GM18507 (cell line): ENCODE data around the gene CHAC1.

Experiments used
- DNase-seq: peaks from one replicate; pipeline ENCODE4 v3.0.0; 2011; ENCODE audit warnings: low read depth; ENCODE audit not compliant: insufficient read length; ENCODE audit errors: extremely low spot score
- FAIRE-seq: peaks from 2 replicates; lab custom pipeline; 2011; peaks lifted over from hg19 to GRCh38; lab: Jason Lieb, UNC

CHAC1 gene

DNA sequence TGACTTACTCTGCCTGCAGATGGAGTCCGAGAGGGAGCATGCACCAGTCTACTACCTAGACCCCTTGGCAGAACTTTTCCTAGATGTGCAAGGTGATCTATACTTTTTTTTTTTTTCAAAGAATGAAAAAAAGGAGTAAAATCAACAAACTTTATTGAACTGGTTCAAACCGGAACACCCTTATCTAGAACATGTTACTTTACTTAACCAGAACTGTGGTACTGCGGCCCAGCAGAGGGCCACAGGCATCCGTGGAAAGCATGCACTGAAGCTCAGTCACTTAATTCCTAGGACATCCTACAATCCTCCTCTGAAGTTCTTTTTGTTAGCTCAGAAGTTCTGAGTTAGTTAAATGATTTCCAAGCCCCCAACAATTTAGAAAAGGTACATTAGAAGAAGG lies 21.6 kb downstream of the CHAC1 start:
- FAIRE-seq: no peak
- DNase-seq: no peak

DNA sequence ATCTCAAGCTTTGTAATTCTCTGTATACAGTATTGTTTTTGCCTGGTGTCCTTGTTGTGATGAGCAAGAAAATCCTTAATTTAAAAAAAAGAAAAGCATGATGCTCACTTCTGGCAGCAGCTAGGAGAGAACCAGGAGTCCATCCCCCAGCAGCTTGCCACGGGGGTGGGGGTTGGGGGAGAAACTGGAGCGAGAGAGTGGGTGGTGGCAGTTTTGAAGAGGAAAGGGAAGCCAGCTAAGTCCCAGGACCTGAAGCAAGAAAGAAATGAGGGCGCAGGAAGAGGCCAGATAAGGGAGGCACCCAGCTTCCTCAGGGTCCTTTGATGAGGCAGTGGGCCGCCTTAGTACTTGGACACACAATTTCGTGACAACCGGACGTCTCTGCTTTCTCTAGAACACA lies 23.5 kb downstream of the CHAC1 start:
- FAIRE-seq (no peak), DNase-seq (no peak)

DNA sequence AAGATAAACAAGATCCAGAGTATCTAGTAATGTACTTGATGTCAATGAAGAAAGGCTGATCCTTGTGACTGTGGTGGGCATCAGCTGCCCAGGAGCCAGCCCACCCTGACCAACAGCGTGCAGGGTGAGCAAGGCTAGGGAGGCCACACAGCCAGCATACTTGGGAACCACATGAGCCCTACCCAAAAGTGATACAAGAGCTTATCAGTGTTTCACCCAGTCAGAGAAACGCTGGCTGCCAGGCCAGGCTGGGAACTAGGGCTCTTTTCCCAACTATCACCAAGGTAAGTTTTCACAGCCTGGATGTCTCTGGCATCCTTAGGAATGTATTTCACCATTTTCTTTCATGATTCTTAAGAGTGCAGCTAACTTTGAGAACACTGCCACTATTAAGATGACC lies 24.9 kb downstream of the CHAC1 start:
- no peak for FAIRE-seq
- DNase-seq: no peak

GRCh38 chr15:40978562-40978961 lies 25.3 kb downstream of the CHAC1 start:
- DNase-seq: no peak
- no peak for FAIRE-seq

- FAIRE-seq: no peak
- no peak for DNase-seq
These were observed 27.9 kb downstream of the CHAC1 start for GRCh38 chr15:40981186-40981585.

DNA sequence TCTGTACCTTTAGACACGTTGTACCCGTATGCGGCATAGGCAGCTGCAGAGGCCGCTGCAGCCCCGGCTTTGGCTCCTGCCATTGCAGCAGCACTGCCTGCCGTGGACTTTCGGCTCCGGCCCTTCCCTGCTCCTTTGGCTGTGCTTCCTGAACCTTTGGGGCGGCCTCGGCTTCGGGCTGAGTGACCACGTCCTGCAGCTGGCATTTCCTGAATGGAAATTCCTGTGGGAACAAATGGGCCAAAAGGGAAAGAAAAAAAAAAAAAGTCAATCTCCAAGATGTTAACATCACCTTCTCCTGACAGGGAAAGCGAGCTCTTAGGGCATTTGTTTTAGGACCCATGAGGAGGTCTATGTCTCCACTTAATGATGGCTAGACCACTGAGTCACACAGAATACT lies 29.6 kb downstream of the CHAC1 start:
- no peak for FAIRE-seq
- no peak for DNase-seq

DNA sequence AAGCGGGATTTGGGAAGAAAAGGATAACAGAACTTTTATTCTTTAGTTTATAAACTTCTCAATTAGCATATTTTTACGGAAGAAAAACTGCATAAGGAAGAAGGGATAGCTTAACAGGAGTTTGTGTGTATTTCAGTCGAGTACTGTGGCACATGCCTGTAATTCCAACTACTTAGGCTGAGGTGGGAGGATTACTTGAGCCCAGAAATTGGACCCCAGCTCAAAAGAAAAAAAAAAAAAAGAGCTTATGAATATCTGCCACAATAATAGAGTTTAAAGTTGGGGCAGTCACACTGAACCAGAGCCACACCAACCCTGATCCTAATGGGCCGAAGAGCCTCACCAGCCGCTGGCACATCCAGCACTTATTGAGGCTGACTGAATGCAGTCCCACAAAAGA lies 31.1 kb downstream of the CHAC1 start:
- no peak for DNase-seq
- FAIRE-seq: no peak

- no peak for DNase-seq
These were observed 31.7 kb downstream of the CHAC1 start for GRCh38 chr15:40984964-40985363.

GRCh38 chr15:40985541-40986330 lies 32.5 kb downstream of the CHAC1 start:
- FAIRE-seq (no peak), DNase-seq (no peak)

More at GRCh38 chr15:40984964-40985363, 31.7 kb downstream of the CHAC1 start:
- FAIRE-seq: no peak

DNA sequence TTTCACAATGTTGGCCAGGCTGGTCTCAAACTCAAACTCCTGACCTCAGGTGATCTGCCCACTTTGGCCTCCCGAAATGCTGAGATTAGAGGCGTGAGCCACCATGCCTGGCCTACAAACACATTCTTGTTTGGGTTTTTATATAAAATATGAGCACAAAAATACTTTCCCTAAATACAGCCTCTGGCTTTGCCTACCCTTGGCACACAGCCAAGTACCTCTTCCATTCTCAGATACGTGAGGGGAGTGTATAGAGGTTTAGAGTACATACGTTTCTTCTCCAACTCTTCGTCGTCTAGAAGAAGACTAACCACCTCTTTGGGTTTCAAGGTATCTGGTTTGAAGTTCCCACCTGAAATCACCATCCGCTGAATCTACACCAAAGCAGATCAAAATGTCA lies 33.5 kb downstream of the CHAC1 start:
- FAIRE-seq: no peak

DNA sequence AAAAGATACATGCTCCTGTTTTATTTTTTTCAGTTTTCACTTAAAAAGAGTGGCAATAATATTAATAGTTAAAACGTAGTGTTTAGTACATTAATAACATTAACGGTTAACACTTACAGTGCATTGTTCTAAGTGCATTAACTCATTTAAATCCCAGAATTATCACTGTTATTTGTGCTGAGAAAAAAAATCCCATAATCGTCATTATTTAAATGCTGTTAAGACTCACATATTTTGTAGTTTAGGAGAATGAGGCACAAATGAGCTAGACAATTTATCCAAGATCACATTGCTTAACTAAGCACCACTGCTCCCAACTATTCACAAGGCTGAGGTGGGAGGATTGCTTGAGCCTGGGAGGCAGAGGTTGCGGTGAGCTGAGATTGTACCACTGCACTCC lies 34.9 kb downstream of the CHAC1 start:
- DNase-seq (no peak), FAIRE-seq (no peak)

More for the DNA sequence above, 33.5 kb downstream of the CHAC1 start:
- no peak for DNase-seq

DNA sequence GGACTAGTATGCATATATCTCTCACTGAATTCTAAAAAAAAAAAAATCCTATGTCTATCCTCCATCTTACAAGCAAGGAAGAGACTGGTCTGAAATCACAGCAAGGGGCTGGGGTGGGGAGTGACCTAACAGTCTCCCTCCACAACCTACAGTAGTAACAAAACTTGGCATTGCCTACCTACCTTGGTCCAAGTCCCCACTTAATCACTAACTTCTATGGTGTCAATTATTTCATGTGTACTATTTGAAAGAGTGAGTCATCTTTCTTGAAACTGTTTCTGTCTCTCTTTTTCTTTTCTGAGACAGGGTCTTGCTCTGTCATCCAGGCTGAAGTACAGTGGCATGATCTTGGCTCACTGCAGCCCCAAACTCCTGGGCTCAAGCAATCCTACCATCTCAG lies 36.8 kb downstream of the CHAC1 start:
- no peak for DNase-seq
- no peak for FAIRE-seq

DNA sequence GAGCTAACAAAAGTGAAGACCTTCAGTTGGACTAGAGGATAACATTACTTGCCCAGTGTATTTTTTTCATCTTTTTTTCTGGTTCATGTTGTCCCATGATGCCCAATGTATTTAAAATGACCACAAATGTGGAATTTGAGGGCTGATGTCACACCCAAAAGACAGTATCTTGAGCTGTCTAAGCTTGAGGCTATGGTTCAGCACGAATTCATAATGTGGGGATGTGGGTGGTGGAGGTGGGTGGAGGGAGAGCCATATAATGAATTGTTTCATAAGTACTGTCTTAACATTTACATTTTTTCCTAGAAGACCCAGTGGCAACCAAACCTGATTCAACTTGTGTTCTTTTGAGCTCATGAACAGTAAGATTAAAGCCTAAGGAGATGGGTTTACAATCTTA lies 37.5 kb downstream of the CHAC1 start:
- no peak for FAIRE-seq
- no peak for DNase-seq

GRCh38 chr15:40991355-40991754 lies 38.1 kb downstream of the CHAC1 start:
- FAIRE-seq (no peak), DNase-seq (no peak)

GRCh38 chr15:40992241-40992741 lies 39.0 kb downstream of the CHAC1 start:
- DNase-seq: no peak
- no peak for FAIRE-seq

GRCh38 chr15:40992825-40993224 lies 39.6 kb downstream of the CHAC1 start:
- FAIRE-seq: no peak
- no peak for DNase-seq

GRCh38 chr15:40995656-40996055 lies 42.4 kb downstream of the CHAC1 start:
- DNase-seq (no peak), FAIRE-seq (no peak)

DNA sequence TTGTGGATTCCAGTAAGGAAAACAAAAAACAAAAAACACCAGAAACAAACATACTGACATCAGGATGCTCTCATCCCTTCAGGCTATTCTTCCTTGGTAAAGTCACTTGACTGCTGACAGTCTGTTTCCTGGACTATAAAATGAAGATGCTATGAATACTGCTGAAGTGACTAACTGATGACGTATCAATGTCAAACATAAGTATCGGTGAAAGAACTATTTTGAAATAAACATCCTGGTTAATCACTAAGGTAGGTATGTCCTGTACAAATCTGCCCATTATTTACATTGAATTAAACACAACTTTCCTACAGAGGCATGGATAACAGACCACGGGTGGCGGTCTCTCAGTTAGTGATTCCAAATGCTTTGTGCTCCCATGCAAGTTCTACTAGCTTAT lies 45.9 kb downstream of the CHAC1 start:
- FAIRE-seq: no peak

DNA sequence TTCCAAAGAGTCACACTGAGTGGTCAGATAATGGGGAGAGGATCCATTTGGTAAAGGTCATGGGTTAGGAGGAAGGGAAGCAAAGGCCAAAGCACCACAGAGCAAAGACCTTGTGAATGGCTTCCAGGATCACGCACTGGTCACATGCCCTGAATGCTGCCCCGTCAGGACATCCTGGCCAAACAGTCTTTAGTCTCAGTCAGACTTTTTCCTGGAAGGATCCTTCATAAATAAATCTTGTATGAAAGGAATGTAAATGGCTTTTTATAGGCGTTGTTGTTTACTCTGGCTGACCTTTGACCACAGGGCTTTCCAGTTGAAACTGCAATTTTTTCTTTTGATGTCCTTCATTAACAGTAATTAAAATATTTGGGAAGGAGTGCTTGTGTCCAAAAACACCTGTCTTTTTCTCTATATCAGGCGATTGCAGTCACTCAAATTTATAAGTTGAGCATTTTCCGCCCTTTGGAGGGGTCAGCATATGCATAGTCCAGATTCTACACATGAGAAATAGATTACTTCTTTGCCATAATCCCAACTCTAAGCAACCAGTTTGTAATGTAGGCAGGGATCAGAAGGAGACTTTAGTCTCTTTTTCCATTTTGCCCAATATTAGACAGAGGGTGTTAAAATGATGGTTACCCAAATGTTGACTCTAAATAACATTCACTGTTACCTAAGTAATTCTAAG lies 48.4 kb downstream of the CHAC1 start:
- FAIRE-seq (no peak), DNase-seq (no peak)

More for the DNA sequence above, 45.9 kb downstream of the CHAC1 start:
- no peak for DNase-seq

- DNase-seq (no peak), FAIRE-seq (no peak)
These were observed 51.2 kb downstream of the CHAC1 start for GRCh38 chr15:41004490-41004889.
